ENCODE results near the gene MPHOSPH9. TPM values are rescaled to one million over a fixed set of nuclear protein-coding genes. Genes with fewer than 3 reads are reported as not detected.

Gene MPHOSPH9
- polyA plus RNA-seq, 1 donor (not counting 4 experiments of a cell fraction or from before 2014, with no cell fraction given), result 10.7 TPM

DNA sequence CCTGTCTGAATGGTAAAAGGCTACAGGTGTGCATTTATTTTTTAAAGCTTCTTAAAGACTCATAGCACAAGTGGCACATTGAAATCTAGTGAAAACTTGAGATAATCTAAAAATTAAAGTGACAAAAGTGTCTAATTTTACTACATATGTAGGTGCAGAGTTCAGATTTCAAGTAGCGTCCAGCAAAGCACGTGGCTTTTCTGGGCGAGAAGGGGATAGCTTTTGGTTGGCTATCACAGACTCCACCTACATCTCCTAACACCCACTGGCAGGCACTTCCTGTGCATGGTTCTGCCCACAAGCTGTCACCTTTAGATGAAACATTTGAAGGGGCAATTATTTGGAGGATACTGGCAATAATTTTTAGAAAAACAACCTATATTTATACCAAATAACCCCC lies 80.1 kb downstream of the MPHOSPH9 start:
- Histone ChIP-seq H3K79me2 (ENCODE audit: control insufficient read depth, insufficient read depth, low read length) (no peaks in the 10 kb centered on the region), H3K4me1 (ENCODE audit: control insufficient read depth, extremely low read depth, insufficient read depth, low read length) (peaks cover 5% of the 10 kb centered on the region), H3K36me3 (ENCODE audit: control insufficient read depth in 2 of 2, extremely low read depth in 1 of 2, insufficient read depth in 2 of 2, low read length in 2 of 2) (peaks cover 0 to 2% of the 10 kb centered on the region in 2 experiments)

DNA sequence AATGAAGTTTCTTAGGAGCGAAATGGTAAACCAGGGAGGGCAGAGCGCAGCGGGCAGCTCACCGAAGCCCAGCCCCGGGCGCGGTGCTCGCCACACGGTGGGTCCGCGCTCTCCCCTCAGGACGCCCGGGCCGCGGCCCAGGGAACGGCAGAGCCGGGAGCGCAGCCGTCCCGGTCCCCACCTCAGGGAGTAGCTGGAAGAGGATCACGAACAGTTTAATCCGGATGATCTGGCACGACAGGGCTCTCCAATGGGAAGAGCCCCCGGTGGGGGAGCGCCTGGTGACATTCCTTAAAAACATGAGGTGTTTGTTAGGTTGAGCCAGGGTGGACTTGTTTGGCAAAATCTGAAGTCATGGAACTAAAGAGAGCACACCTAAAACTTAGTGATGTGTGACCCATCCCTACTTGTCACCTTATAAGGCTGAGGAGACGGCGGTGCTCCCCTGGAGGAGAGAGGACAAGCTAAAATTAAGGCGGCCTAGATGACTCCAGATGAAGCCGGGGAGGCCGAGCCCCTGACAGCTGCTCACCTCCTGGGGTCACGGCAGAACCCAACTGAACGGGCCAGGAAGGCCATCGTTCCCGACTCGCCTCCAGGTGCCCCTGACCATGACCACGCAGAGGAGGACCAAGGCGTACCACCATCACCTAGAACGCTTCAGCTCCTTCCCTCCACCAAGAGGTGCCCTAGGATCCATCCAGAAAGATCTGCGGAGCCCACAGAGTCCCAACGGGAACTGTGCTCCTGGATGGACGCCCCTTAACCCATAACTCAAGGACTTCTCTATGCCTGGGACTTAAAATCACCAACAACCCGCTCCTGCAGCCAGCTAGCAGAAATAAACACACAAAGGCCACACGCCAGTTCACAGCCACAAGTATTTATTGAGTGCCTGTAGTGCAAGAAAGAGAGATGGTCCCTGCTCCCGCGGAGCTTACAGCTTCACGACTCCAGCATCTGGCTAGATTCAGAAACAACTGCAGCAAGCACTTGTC lies 81.2 kb downstream of the MPHOSPH9 start:
- H3K4me1 ChIP-seq (ENCODE audit: control insufficient read depth, extremely low read depth, insufficient read depth, low read length), result peaks cover 5% of the 10 kb centered on the region
- peak overlapping the region; percentile 54 to 75 (median 75) for H3K4me3 ChIP-seq (ENCODE audit: control insufficient read depth in 2 of 3, extremely low read depth in 1 of 3, insufficient read depth in 2 of 3, low read depth in 1 of 3, low read length in 3 of 3)
- H3K36me3 ChIP-seq (ENCODE audit: control insufficient read depth in 2 of 2, extremely low read depth in 1 of 2, insufficient read depth in 2 of 2, low read length in 2 of 2), result peaks cover 0 to 2% of the 10 kb centered on the region in 2 experiments
- peak overlapping the region; percentile 61 for H2AFZ ChIP-seq (ENCODE audit: control insufficient read depth, low read length)
- H3K79me2 ChIP-seq (ENCODE audit: control insufficient read depth, insufficient read depth, low read length), result no peaks in the 10 kb centered on the region
- H3K4me2 ChIP-seq (ENCODE audit: control insufficient read depth, extremely low read depth, insufficient read depth, low read depth, low read length), result peak overlapping the region; percentile 76
- dilution Hi-C loops (cut with MboI; ENCODE audit: extremely low pct_ligation_motif_present, low sequenced_read_pairs), result no loop called here
- no peaks in the 10 kb centered on the region for H4K20me1 ChIP-seq (ENCODE audit: control insufficient read depth, extremely low read depth, insufficient read depth, low read length)
- no peak overlapping the region for H3K27ac ChIP-seq (ENCODE audit: control insufficient read depth, insufficient read depth, low read length)
- H3K9me3 ChIP-seq (ENCODE audit: control insufficient read depth, low read depth, low read length), result no peaks in the 10 kb centered on the region
- no peaks in the 10 kb centered on the region for H3K9me1 ChIP-seq (ENCODE audit: control insufficient read depth, extremely low read depth, insufficient read depth, low read length)
- TF ChIP-seq, protein P1, sequence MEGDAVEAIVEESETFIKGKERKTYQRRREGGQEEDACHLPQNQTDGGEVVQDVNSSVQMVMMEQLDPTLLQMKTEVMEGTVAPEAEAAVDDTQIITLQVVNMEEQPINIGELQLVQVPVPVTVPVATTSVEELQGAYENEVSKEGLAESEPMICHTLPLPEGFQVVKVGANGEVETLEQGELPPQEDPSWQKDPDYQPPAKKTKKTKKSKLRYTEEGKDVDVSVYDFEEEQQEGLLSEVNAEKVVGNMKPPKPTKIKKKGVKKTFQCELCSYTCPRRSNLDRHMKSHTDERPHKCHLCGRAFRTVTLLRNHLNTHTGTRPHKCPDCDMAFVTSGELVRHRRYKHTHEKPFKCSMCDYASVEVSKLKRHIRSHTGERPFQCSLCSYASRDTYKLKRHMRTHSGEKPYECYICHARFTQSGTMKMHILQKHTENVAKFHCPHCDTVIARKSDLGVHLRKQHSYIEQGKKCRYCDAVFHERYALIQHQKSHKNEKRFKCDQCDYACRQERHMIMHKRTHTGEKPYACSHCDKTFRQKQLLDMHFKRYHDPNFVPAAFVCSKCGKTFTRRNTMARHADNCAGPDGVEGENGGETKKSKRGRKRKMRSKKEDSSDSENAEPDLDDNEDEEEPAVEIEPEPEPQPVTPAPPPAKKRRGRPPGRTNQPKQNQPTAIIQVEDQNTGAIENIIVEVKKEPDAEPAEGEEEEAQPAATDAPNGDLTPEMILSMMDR (optimal IDR thresholded peaks at IDR 0.05 in 1 of 3, IDR thresholded peaks at IDR 0.05 in 1 of 3, conservative IDR thresholded peaks at IDR 0.05 in 1 of 3; ENCODE audit: extremely low read depth in 1 of 3, insufficient read depth in 2 of 3, low read length in 3 of 3), result no peak
- no peak for TF ChIP-seq EZH2 (IDR thresholded peaks at IDR 0.05; ENCODE audit: low read length)
- peak overlapping the region; percentile 69 for H3K9ac ChIP-seq (ENCODE audit: control insufficient read depth, extremely low read depth, insufficient read depth, low read length)
- FAIRE-seq, result no peak
- H3K27me3 ChIP-seq (ENCODE audit: control insufficient read depth, extremely low read depth, insufficient read depth, low read length), result no peaks in the 10 kb centered on the region
- no peak for DNase-seq (ENCODE audit: low read depth, low spot score)

More for the DNA sequence above, 80.1 kb downstream of the MPHOSPH9 start:
- Histone ChIP-seq H4K20me1 (ENCODE audit: control insufficient read depth, extremely low read depth, insufficient read depth, low read length) (no peaks in the 10 kb centered on the region), H2AFZ (ENCODE audit: control insufficient read depth, low read length) (no peak overlapping the region), H3K9me1 (ENCODE audit: control insufficient read depth, extremely low read depth, insufficient read depth, low read length) (no peaks in the 10 kb centered on the region), H3K27ac (ENCODE audit: control insufficient read depth, insufficient read depth, low read length) (no peak overlapping the region), H3K9me3 (ENCODE audit: control insufficient read depth, low read depth, low read length) (no peaks in the 10 kb centered on the region), H3K27me3 (ENCODE audit: control insufficient read depth, extremely low read depth, insufficient read depth, low read length) (no peaks in the 10 kb centered on the region), H3K9ac (ENCODE audit: control insufficient read depth, extremely low read depth, insufficient read depth, low read length) (no peak overlapping the region), H3K4me2 (ENCODE audit: control insufficient read depth, extremely low read depth, insufficient read depth, low read depth, low read length) (no peak overlapping the region), H3K4me3 (ENCODE audit: control insufficient read depth in 2 of 3, extremely low read depth in 1 of 3, insufficient read depth in 2 of 3, low read depth in 1 of 3, low read length in 3 of 3) (no peak overlapping the region)
- TF ChIP-seq, protein P1 (optimal IDR thresholded peaks at IDR 0.05 in 1 of 3, IDR thresholded peaks at IDR 0.05 in 1 of 3, conservative IDR thresholded peaks at IDR 0.05 in 1 of 3; ENCODE audit: extremely low read depth in 1 of 3, insufficient read depth in 2 of 3, low read length in 3 of 3), result no peak
- no peak for TF ChIP-seq EZH2 (IDR thresholded peaks at IDR 0.05; ENCODE audit: low read length)
- no peak for FAIRE-seq
- dilution Hi-C loops (cut with MboI; ENCODE audit: extremely low pct_ligation_motif_present, low sequenced_read_pairs), result no loop called here
- no peak for DNase-seq (ENCODE audit: low read depth, low spot score)
